Activated T-cell treated with anti-CD3 and anti-CD28 coated beads, Interleukin-2, amount 50 U/mL, for 24 hours (primary cell): ENCODE results near the gene ARHGAP12.
"Not testable (repeated sequence)": the region's sequence is repeated elsewhere in the genome, so short reads cannot be mapped to it uniquely, and the experiment has no call there.

Experiments used
- DNase-seq: peaks from one replicate; pipeline ENCODE4 v3.0.0-alpha.2; 2020
- H3K27ac Mint-ChIP-seq: 2 replicates; pipeline ENCODE4 v1.8.0; 2020; ENCODE audit warnings: mild to moderate bottlenecking, mixed read lengths
- H3K27me3 Mint-ChIP-seq: 2 replicates; pipeline ENCODE4 v1.8.0; 2020; ENCODE audit warnings: mixed read lengths
- H3K36me3 Mint-ChIP-seq: 2 replicates; pipeline ENCODE4 v1.8.0; 2020; ENCODE audit warnings: low read depth, mixed read lengths
- H3K4me1 Mint-ChIP-seq: 2 replicates; pipeline ENCODE4 v1.8.0; 2020; ENCODE audit warnings: low read depth, mixed read lengths
- H3K4me3 Mint-ChIP-seq: 2 replicates; pipeline ENCODE4 v1.8.0; 2020; ENCODE audit warnings: mild to moderate bottlenecking, moderate library complexity, mixed read lengths
- H3K9me3 Mint-ChIP-seq: 2 replicates; pipeline ENCODE4 v1.8.0; 2020; ENCODE audit warnings: mixed read lengths

The ARHGAP12 gene

DNA sequence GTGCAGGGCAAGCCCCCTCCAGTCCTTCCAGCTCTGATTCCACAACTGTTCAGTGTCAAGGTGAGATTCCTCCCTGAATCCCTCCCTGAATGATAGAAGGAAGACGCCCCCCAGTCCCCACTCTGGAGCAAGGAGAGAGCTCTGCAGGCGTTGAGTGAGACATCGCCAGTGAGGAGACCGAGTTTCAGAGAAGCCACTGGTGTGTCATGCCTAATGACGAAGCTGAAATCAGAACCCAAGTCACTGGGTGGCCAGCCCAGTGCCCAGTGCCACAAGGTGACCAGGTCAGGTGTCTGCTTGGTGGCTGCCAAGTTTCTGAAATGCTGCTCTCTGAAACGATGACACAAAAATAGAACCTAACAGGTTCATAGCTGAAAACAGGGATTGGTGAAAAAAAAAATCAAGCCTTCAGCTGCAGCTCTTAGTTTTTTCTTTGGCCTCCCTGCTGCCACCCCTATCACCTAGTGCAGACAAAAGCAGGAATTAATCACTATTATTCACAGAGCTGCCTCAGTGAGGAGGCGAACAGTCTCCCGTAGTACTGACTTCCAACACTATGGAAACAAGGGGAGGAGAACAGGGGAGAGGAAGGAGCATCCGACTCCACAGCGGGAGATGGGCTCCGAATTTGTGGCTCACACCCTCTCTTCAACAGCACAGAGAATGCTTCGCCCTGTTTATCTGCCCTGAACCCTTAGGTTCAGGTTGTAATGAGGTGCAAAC, 153.5 kb downstream of the ARHGAP12 start:
- Mint-ChIP-seq H3K4me1 (no peaks in the 10 kb centered on the region), H3K27ac (no peak overlapping the region), H3K36me3 (no peaks in the 10 kb centered on the region), H3K4me3 (no peak overlapping the region), H3K27me3 (no peaks in the 10 kb centered on the region), H3K9me3 (no peaks in the 10 kb centered on the region)
- no peak for DNase-seq

DNA sequence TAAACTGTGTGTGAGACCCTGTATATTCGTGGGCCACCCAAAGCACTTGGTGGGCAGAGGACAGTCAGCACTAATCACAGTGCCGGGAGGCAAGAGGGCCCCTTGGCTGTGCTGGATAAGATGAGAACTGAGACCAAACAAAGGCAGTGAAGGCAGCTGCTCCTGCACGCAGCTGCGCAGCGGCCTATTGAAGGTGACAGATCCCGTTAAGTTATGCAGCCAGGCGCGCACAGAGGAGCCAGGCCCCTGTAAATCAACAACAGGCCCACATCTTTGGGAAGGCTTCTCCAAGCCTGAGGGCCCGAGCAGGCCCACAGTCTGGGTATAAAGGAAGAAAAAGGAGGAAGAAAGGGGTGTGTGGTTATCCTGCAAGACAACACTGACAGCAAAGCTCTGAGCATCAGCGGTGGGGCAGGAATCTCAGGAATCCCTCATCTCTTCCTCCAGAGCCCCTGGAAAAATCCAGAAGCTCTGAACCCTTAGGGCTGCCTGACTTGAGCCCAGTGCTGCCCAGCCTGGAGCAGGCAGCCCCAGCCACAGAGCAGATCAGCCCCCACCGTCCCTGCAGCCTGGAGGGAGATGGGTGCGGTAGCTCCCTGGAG, 154.2 kb downstream of the ARHGAP12 start:
- Mint-ChIP-seq H3K27me3 (no peaks in the 10 kb centered on the region), H3K4me1 (peaks cover 3% of the 10 kb centered on the region), H3K9me3 (no peaks in the 10 kb centered on the region), H3K36me3 (no peaks in the 10 kb centered on the region), H3K27ac (no peak overlapping the region), H3K4me3 (no peak overlapping the region)
- no peak for DNase-seq

DNA sequence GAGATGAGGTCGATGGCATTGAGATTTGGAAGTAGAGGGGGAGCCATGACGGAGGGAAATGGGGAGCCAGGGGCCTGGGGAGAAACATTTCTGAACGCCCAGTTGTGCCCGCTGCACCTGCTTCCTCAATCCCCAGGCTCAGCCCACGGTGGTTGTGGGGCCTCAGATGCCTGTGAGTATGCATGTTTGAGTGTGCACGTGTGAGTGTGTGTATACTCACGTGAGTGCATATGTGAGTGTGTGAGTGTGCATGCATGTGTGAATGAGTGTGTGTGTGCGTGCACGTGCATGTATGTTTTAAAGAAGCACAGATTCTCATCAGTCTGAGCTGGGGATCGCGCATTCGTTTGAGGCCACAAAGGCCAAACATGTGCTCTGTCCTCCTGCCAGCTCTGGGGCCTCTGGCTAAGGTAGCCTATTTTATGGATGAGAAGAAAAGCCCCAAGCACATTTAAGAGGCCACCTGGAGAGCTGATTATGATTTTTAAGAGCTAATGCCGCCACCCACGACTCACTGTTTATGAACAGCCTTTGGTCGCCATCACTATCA, 154.8 kb downstream of the ARHGAP12 start:
- no peaks in the 10 kb centered on the region for H3K27me3 Mint-ChIP-seq
- DNase-seq, result no peak
- H3K4me3 Mint-ChIP-seq, result no peak overlapping the region
- H3K9me3 Mint-ChIP-seq, result no peaks in the 10 kb centered on the region
- no peak overlapping the region for H3K27ac Mint-ChIP-seq
- H3K36me3 Mint-ChIP-seq, result no peaks in the 10 kb centered on the region
- peaks cover 8% of the 10 kb centered on the region for H3K4me1 Mint-ChIP-seq

DNA sequence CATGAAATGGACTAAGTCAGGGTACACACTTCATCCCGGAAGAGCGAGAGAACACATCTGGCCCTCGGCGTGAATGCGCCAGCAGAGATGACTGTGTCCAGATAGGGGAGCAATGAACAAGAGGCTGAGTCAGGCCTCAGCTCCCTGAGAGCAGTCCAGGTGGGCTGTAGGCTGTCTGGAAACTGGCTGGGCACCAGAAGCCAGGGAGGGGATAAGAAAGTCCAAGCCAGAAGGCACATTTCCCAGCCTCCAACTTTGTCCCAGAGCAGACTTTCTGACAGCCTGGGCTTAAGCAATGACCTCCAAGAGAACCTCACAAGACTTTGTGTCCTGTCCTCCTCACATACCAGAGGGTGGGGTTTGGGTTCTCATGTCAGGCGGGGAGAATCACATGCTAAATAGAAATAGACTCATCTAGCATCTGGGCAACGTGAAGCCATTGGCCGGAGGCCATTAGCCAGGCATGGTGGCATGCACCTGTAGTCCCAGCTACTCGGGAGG, 157.2 kb downstream of the ARHGAP12 start:
- no peaks in the 10 kb centered on the region for H3K9me3 Mint-ChIP-seq
- no peak overlapping the region for H3K4me3 Mint-ChIP-seq
- H3K4me1 Mint-ChIP-seq, result peaks cover 12% of the 10 kb centered on the region
- no peak overlapping the region for H3K27ac Mint-ChIP-seq
- H3K27me3 Mint-ChIP-seq, result no peaks in the 10 kb centered on the region
- H3K36me3 Mint-ChIP-seq, result no peaks in the 10 kb centered on the region
- DNase-seq, result no peak

DNA sequence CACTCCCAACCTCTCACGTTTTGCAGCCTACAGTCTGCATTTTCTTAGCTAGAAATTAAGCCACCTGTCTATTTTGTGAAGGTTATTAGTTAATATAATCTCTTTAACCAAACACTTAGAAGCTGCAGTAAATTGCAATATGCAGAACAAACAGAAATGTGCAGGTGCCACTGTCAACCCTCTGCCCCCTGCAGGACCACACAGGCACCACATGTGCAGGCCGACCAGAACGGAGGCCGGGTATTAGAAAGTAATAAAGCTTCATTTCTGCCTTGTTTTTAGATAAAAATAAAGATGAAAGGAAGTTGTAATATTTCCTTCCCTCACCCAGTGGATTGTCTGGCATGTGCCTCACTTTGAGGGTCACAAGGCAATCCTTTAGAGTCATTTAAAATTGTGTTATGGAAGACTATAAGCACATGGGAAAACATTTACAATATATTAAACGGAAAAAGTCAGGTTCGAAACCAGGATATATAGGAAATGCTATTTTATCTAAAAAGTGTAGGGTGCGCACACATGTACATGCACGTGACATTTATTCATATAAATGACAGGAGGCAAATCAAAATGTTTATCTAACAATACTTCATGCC, 158.2 kb downstream of the ARHGAP12 start:
- H3K36me3 Mint-ChIP-seq, result no peaks in the 10 kb centered on the region
- no peaks in the 10 kb centered on the region for H3K27me3 Mint-ChIP-seq
- peak; percentile 75 for DNase-seq
- no peak overlapping the region for H3K27ac Mint-ChIP-seq
- no peak overlapping the region for H3K4me3 Mint-ChIP-seq
- H3K9me3 Mint-ChIP-seq, result no peaks in the 10 kb centered on the region
- H3K4me1 Mint-ChIP-seq, result peaks cover 12% of the 10 kb centered on the region

DNA sequence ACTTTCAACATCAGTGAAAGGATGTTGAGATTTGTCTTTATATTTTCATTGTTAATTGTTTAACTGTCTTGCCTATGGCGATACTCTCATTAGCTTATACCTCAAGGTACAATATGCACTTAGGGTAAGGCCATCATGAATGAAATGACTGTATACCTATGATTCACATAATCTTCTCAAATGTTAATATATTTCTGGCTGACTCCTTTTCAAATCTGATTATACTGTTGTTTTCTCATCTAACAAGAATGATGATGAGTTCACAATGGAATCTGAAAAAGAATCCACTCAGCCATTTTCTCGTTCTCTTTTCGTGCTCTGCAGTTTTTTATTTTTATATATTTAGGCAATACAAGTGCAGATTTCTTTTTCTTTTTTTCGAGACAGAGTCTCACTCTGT, 159.1 kb downstream of the ARHGAP12 start:
- Mint-ChIP-seq H3K4me3 (no peak overlapping the region), H3K36me3 (no peaks in the 10 kb centered on the region), H3K27me3 (no peaks in the 10 kb centered on the region), H3K4me1 (peaks cover 12% of the 10 kb centered on the region), H3K27ac (no peak overlapping the region), H3K9me3 (no peaks in the 10 kb centered on the region)
- no peak for DNase-seq

DNA sequence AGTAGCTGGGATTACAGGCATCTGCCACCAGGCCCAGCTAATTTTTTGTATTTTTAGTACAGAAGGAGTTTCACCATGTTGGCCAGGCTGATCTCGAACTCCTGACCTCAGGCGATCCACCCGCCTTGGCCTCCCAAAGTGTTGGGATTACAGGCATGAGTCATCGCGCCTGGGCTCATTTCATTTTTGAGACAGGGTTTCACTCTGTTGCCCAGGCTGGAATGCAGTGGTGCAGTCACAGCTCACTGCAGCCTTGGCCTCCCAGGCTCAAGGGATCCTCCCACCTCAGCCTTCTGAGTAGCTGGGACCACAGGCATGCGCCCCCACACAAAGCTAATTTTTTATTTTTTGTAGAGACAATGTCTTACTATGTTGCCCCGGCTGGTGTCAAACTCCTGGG, 159.7 kb downstream of the ARHGAP12 start:
- H3K27ac Mint-ChIP-seq, H3K27me3 Mint-ChIP-seq, H3K4me3 Mint-ChIP-seq, H3K9me3 Mint-ChIP-seq, DNase-seq, H3K36me3 Mint-ChIP-seq: not testable (repeated sequence)
- H3K4me1 Mint-ChIP-seq, result peaks cover 12% of the 10 kb centered on the region

DNA sequence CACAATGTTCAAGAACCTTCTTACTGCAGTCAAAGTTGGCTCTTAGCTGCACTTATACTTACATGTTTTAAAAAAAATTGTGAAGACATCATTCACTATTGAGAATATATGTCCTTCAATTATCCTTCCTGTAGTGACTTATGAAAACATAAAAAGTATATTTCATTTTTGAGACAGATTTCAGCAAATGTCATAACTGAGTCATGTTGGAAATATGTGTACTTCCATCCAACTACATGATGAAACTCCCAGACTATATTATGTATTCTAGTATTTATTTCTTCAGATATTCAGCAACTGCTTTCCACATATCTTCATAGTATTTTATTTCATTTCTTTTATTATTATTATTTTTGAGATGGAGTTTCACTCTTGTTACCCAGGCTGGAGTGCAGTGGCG, 160.2 kb downstream of the ARHGAP12 start:
- H3K4me1 Mint-ChIP-seq, result peaks cover 12% of the 10 kb centered on the region
- H3K9me3 Mint-ChIP-seq, result no peaks in the 10 kb centered on the region
- DNase-seq, result no peak
- H3K4me3 Mint-ChIP-seq, result no peak overlapping the region
- H3K27ac Mint-ChIP-seq, result no peak overlapping the region
- no peaks in the 10 kb centered on the region for H3K27me3 Mint-ChIP-seq
- no peaks in the 10 kb centered on the region for H3K36me3 Mint-ChIP-seq

DNA sequence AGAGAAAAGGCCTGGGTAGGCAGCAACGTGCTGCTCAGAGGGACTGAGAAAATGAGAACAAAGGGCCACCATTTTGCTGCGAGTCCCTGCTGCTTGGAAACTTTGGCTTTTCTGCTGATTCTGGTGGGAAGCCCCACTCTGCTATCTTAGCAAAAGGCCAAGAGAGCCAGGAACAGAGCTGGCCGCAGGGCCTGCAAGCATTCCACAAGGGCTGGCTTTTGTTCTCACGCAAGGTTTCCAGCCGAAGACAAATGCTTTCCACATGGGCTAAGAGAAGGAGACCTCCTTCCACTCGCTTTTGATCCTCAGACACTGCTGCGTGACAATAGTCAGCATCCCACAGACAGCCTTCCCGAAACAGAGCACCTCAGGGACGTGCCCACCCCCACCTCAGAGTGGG, 163.1 kb downstream of the ARHGAP12 start:
- peaks cover 19% of the 10 kb centered on the region for H3K4me1 Mint-ChIP-seq
- H3K4me3 Mint-ChIP-seq, result no peak overlapping the region
- no peaks in the 10 kb centered on the region for H3K36me3 Mint-ChIP-seq
- H3K27ac Mint-ChIP-seq, result no peak overlapping the region
- no peaks in the 10 kb centered on the region for H3K27me3 Mint-ChIP-seq
- H3K9me3 Mint-ChIP-seq, result no peaks in the 10 kb centered on the region
- DNase-seq, result no peak

DNA sequence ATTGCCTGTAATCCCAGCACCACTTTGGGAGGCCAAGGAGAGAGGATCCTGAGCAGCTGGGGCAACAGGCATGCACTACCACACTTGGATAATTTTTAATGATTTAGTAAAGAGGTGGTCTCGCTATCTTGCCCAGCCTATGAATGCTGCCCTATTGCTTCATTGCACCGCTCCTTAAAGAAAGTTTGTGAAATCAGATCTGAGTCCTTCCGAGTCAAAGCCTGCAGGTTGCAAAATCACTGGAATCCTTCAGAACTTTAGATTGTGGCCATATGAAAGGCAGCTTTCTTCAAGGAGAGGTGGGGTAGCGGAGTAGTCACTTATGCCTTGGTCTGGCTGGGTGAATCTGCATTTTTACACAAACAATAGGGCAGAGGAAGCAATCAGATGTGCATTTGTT, 166.3 kb downstream of the ARHGAP12 start:
- Mint-ChIP-seq H3K4me3 (no peak overlapping the region), H3K9me3 (no peaks in the 10 kb centered on the region), H3K4me1 (peaks cover 17% of the 10 kb centered on the region), H3K27ac (no peak overlapping the region), H3K27me3 (no peaks in the 10 kb centered on the region), H3K36me3 (peaks cover 2% of the 10 kb centered on the region)
- DNase-seq, result no peak

DNA sequence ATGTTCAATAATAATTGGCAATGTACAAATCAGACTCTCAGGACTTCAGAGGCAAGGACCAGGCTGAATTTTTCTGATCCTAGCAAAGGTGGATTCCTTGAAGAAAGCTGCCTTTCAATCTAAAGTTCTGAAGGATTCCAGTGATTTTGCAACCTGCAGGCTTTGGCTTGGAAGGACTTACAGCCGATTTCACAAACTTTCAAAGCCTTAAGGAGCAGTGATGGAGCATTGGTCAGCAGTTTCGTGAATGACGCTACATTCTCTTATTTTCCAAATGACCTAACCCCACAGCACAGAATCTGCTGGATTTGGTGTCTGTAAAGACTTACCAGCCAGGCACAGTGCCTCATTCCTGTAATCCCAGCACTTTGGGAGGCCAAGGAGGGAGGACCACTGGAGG, 167.5 kb downstream of the ARHGAP12 start:
- Mint-ChIP-seq H3K36me3 (peaks cover 2% of the 10 kb centered on the region), H3K4me1 (peaks cover 17% of the 10 kb centered on the region), H3K27me3 (no peaks in the 10 kb centered on the region), H3K4me3 (peak overlapping the region; percentile 90), H3K27ac (peak overlapping the region; percentile 95), H3K9me3 (no peaks in the 10 kb centered on the region)
- DNase-seq, result no peak

DNA sequence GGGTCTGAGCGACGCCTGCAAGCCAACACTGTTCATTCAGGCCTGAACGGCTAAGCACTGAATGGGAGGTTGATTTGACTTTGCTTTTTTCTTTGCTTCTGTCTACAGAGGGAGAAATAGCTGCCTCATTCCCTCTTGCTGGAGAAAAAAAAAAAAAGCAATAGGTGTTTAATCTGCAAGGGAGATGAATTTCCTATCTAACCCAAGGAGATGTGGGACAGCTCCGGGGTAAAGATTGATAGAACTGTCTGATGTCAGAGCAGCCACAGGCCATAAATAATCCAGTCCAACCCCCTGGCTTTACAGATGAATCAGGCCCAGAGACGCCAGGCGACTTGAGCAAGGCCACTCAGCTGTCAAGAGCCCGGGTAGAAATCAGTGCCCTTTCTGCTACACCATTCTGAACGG, 168.0 kb downstream of the ARHGAP12 start:
- Mint-ChIP-seq H3K36me3 (peaks cover 2% of the 10 kb centered on the region), H3K4me3 (peak overlapping the region; percentile 90), H3K27ac (peak overlapping the region; percentile 95), H3K9me3 (no peaks in the 10 kb centered on the region), H3K27me3 (no peaks in the 10 kb centered on the region), H3K4me1 (peaks cover 17% of the 10 kb centered on the region)
- DNase-seq, result no peak

DNA sequence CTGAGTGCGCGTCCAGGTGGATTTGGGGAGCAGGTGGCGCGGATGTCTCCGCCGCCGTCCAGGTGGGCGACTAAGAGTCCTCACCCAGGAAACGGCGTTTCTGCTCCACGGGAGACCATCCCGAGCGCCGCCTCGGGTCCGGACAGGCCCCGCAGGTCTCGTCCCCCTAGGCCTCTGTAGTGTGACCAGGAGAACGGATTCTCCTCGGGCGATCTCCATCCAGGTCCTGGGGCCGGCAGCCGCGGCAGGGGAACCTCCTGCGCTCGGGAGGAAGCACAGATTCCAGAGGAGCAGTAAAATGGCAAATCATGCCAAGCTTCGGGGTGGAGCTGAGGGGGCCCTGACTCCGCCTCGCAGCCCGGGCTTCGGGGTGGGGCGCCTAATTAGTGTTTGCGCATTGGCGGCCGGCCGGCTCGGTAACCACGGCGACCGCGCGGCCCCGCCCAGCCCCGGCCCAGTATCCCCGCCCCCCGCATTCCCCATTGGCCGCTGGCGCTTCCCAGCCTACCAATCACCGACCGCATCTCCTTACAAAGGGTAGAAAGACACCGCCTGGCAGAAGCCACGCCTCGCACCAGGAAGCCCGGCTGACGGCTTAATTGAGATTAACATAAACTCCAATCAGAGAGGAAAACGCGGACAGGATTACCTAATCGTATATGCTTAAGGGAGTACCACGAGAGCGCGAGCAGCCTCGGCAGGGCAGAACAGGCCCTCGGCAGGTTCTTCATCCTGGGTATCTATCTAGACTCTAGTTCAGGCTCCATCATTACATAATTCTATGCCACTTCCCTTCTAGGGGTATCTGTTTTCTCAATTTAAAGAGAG, 168.6 kb downstream of the ARHGAP12 start:
- DNase-seq, result peak; percentile 97
- peaks cover 17% of the 10 kb centered on the region for H3K4me1 Mint-ChIP-seq
- H3K27me3 Mint-ChIP-seq, result no peaks in the 10 kb centered on the region
- peak overlapping the region; percentile 90 for H3K4me3 Mint-ChIP-seq
- no peaks in the 10 kb centered on the region for H3K9me3 Mint-ChIP-seq
- peaks cover 2% of the 10 kb centered on the region for H3K36me3 Mint-ChIP-seq
- peak overlapping the region; percentile 95 for H3K27ac Mint-ChIP-seq

DNA sequence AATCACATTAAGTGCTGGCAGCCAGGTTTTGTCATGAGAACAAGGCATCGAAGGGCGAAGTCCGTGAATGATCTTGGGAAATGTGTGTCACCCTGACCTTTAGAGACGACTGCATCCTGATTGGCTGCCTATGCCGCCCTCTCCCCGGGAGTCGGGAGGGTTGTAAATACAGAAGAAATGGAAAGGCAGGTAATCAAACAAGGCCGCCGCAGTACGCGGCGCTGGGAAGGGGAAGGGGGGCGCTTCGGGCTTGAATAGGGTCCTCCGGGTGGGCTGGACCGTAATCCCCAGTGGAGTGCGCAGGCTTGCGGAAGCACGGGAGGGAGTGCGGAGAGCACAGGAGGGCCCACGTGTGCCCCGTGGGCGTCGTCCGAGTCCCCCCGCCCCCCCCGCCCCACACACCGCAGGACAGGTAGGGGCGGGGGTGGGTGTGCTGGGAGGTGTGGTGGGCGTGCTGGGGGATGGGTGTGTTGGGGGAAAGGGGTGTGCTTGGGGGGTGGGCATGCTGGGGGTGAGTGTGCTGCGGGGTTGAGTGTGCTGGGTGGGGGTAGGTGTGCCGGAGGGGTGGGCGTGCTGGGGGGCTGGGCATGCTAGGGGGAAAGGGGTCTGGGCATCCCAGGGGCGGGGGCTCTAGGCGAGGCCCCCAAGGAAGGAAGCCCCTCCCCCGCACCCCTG, 169.4 kb downstream of the ARHGAP12 start:
- Mint-ChIP-seq H3K9me3 (no peaks in the 10 kb centered on the region), H3K27me3 (no peaks in the 10 kb centered on the region), H3K27ac (peak overlapping the region; percentile 98), H3K36me3 (peaks cover 2% of the 10 kb centered on the region), H3K4me1 (peaks cover 17% of the 10 kb centered on the region), H3K4me3 (peak overlapping the region; percentile 90)
- peak; percentile 80 for DNase-seq
